AG04450 (cell line): ENCODE measurements around the gene CFB. TPM values are rescaled to one million over a fixed set of nuclear protein-coding genes. Genes with fewer than 3 reads are reported as not detected.

ENCODE experiments used
- CTCF ChIA-PET: fragments of 300-600, 350-600 bp; formaldehyde crosslinking; extraction: SDS; loops from one replicate; lab custom pipeline; 2022; ENCODE audit warnings: antibody characterized with exemption, inconsistent platforms; lab: Charles Lee
- POLR2A ChIA-PET: fragments of 350-600 bp; formaldehyde crosslinking; extraction: SDS; loops from one replicate; lab custom pipeline; 2021; ENCODE audit warnings: antibody characterized with exemption, inconsistent platforms; lab: Yijun Ruan, JAX
- DNase-seq: peaks from one replicate; pipeline ENCODE4 v3.0.0-alpha.2; 2011; ENCODE audit warnings: low read depth, low spot score
- H3K27ac ChIP-seq: one replicate; pipeline ENCODE4 v1.5.1; 2012; ENCODE audit warnings: low read depth, low read length, control low read depth
- H3K27me3 ChIP-seq: one replicate; pipeline ENCODE4 v1.6.0; 2012; ENCODE audit warnings: low read length; ENCODE audit not compliant: control insufficient read depth, insufficient read depth
- H3K4me3 ChIP-seq: 2 replicates; pipeline ENCODE4 v1.5.1; 2011; ENCODE audit warnings: mild to moderate bottlenecking, low read depth, low read length, control low read depth
- H3K9me3 ChIP-seq: 2 replicates; pipeline ENCODE4 v1.5.1; 2012; ENCODE audit warnings: low read length; ENCODE audit not compliant: control insufficient read depth, insufficient read depth
- polyA plus RNA-seq: library from polyadenylated mRNA; depleted of rRNA; stranded (reverse); fragments of >200 nt; gene quantifications from 2 replicates; pipeline ENCODE4 v1.2.3, GENCODE V29; 2011
- TF ChIP-seq, protein P1 (sequence below): IDR thresholded peaks from 2 replicates; pipeline ENCODE4 v1.5.1; 2011; ENCODE audit warnings: low read depth, low read length, control low read depth, inconsistent platforms

CFB gene
- polyA plus RNA-seq, 1 experiment = 14.0 TPM

DNA sequence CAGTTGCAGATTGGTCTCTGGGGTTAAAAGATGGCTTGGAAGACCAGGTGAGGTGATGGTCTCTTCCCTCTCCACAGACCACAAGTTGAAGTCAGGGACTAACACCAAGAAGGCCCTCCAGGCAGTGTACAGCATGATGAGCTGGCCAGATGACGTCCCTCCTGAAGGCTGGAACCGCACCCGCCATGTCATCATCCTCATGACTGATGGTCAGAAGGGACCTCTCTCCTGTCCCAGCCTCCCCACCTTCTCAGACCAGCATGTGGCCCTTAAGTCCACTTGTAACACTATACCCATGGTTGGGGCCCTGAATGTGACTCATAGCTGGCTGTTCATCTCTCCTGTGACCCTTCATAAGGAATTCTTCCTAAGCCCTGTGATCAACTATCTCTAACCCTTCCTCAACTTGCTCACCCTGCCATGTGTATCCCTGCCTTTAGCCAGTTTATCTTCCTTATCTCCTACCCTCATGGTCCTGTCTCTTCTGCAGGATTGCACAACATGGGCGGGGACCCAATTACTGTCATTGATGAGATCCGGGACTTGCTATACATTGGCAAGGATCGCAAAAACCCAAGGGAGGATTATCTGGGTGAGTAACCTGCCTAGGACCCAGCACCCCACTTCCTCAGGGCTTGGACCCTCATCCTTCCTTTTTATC is 3.0 kb downstream of the CFB start:
- no peak for DNase-seq
- Histone ChIP-seq H3K9me3 (no peaks in the 10 kb centered on the region; the same call in 1 of the 2 replicates), H3K4me3 (no peak overlapping the region), H3K27me3 (no peaks in the 10 kb centered on the region), H3K27ac (no peak overlapping the region)
- ChIA-PET POLR2A (interaction anchor here (0.6 kb wide), 1 partner anchor 62 kb away, joined by 3 read pairs; no protein-coding TSS in a partner anchor), CTCF (interaction anchor here (0.6 to 1.0 kb wide), 2 partner anchors 10 to 51 kb away, joined by 3 to 4 read pairs; partner anchors contain the start of genes EHMT2, NELFE and SKIC2)
- TF ChIP-seq, protein P1, sequence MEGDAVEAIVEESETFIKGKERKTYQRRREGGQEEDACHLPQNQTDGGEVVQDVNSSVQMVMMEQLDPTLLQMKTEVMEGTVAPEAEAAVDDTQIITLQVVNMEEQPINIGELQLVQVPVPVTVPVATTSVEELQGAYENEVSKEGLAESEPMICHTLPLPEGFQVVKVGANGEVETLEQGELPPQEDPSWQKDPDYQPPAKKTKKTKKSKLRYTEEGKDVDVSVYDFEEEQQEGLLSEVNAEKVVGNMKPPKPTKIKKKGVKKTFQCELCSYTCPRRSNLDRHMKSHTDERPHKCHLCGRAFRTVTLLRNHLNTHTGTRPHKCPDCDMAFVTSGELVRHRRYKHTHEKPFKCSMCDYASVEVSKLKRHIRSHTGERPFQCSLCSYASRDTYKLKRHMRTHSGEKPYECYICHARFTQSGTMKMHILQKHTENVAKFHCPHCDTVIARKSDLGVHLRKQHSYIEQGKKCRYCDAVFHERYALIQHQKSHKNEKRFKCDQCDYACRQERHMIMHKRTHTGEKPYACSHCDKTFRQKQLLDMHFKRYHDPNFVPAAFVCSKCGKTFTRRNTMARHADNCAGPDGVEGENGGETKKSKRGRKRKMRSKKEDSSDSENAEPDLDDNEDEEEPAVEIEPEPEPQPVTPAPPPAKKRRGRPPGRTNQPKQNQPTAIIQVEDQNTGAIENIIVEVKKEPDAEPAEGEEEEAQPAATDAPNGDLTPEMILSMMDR = no peak

DNA sequence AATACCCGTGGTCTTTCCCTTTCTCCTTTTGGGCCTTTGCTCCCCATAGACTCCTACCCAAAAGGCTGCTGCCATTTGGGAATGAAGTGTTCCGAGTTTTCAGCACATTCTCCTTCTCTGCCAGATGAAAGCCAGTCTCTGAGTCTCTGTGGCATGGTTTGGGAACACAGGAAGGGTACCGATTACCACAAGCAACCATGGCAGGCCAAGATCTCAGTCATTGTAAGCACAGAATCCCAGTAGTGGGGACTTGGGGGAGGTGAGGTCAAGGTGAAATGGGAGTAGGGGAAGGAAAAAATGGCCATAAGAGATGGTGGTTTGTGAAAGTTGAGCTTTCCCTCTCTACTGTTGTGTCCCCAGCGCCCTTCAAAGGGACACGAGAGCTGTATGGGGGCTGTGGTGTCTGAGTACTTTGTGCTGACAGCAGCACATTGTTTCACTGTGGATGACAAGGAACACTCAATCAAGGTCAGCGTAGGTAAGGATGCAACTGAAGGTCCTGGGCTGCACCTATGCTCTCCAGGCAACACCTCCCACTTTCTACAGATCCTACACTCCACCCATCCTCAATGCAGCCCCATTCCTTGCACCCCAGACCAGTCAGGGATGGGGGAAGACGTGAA is 4.1 kb downstream of the CFB start:
- TF ChIP-seq, protein P1 = no peak
- Histone ChIP-seq H3K27me3 (no peaks in the 10 kb centered on the region), H3K4me3 (no peak overlapping the region), H3K9me3 (no peaks in the 10 kb centered on the region; the same call in 1 of the 2 replicates), H3K27ac (no peak overlapping the region)
- CTCF ChIA-PET = interaction anchor here (1.0 to 3.3 kb wide), 3 partner anchors 9 to 53 kb away, joined by 3 to 44 read pairs (median 4); partner anchors contain the start of genes EHMT2, NELFE and SKIC2
- POLR2A ChIA-PET = interaction anchor here (1.0 kb wide), 1 partner anchor 12 kb away, joined by 3 read pairs; no protein-coding TSS in a partner anchor
- DNase-seq = no peak

- Histone ChIP-seq H3K9me3 (no peaks in the 10 kb centered on the region; the same call in 1 of the 2 replicates), H3K4me3 (no peak overlapping the region), H3K27me3 (no peaks in the 10 kb centered on the region), H3K27ac (no peak overlapping the region)
- ChIA-PET POLR2A (interaction anchor here (0.8 to 1.3 kb wide), 3 partner anchors 20 to 55 kb away, joined by 3 to 5 read pairs (median 3); partner anchors contain the start of genes DXO and EHMT2), CTCF (interaction anchor here (0.5 to 3.3 kb wide), 30 partner anchors 9 to 364 kb away, joined by 3 to 44 read pairs (median 5); partner anchors contain the start of genes DDAH2, DXO, EHMT2 and GPANK1)
- TF ChIP-seq, protein P1 = peak; percentile 87
- DNase-seq = peak; percentile 30
Observed at GRCh38 chr6:31952140-31952805, 6.4 kb downstream of the CFB start.

DNA sequence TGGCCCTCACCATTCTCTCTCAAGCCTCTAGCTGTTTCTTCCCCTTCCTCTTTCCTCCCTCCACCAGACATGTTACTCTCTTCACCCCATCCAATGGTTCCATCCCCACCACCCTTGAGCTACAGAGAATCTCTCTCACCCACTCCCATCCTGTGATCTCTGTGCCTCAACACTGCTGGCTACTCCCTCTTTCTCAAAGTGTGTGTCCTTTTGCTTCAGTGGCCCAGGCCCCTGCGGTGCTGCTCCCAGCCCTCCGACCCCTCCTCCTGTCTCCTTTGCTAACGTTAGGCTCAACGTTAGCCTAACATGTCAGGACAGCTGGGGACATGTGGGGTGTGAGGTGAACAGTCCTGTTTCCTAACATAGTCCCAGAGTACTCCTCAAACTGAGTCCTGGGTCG is 7.0 kb downstream of the CFB start:
- TF ChIP-seq, protein P1 = no peak
- Histone ChIP-seq H3K4me3 (no peak overlapping the region), H3K27ac (no peak overlapping the region), H3K27me3 (no peaks in the 10 kb centered on the region), H3K9me3 (no peaks in the 10 kb centered on the region)
- DNase-seq = no peak
- ChIA-PET CTCF (interaction anchor here (0.5 to 3.3 kb wide), 27 partner anchors 9 to 364 kb away, joined by 3 to 44 read pairs (median 5); partner anchors contain the start of genes DXO, EHMT2, GPANK1 and LY6G5C), POLR2A (interaction anchor here (0.6 to 1.3 kb wide), 4 partner anchors 19 to 117 kb away, joined by 3 to 5 read pairs (median 3); partner anchors contain the start of genes DXO and EHMT2)
